ENCODE measurements around the gene FUBP1. TPM values are rescaled to one million over a fixed set of nuclear protein-coding genes. Genes with fewer than 3 reads are reported as not detected.
A peak's percentile ranks its signal among the peaks of the same experiment; 100 is the strongest.

Gene FUBP1
- total RNA-seq, 1 experiment from 2014 or later, result 271 TPM

GRCh38 chr1:77938651-77939050, 40.2 kb downstream of the FUBP1 start:
- H3K9ac ChIP-seq (ENCODE audit: extremely low read depth, insufficient read length, low read length), result no peak overlapping the region
- H2BK5ac ChIP-seq (ENCODE audit: insufficient read length, low read length), result no peak overlapping the region
- H3K79me1 ChIP-seq (ENCODE audit: insufficient read depth, low read depth, low read length, poor library complexity, severe bottlenecking), result no peaks in the 10 kb centered on the region
- H3T11ph ChIP-seq (ENCODE audit: low read length), result no peak overlapping the region
- H3K4me1 ChIP-seq (ENCODE audit: insufficient read depth, low read length), result no peaks in the 10 kb centered on the region
- Mint-ChIP-seq H3K9me3 (no peaks in the 10 kb centered on the region), H3K36me3 (ENCODE audit: insufficient read depth in 1 of 3, low read depth in 3 of 3) (peaks cover 2 to 17% (median 10%) of the 10 kb centered on the region in 3 experiments; a peak in 4 of 7 replicates), H3K4me3 (no peak overlapping the region), H3K27ac (peak overlapping the region in 1 of 3 experiments; percentile 46; a peak in 2 of 7 replicates), H3K4me1 (0 out of 4 replicates have a peak, but pooled peaks cover 0 to 4% of the 10 kb centered on the region in 2 experiments), H3K27me3 (ENCODE audit: low read depth) (no peaks in the 10 kb centered on the region)
- no peaks in the 10 kb centered on the region for H3K79me2 ChIP-seq (ENCODE audit: insufficient read depth, low read length)
- H3K27ac ChIP-seq (ENCODE audit: insufficient read length, low read depth, low read length), result no peak overlapping the region
- H2BK12ac ChIP-seq (ENCODE audit: insufficient read length, low read depth, low read length), result no peak overlapping the region
- no peak overlapping the region for H4K5ac ChIP-seq (ENCODE audit: insufficient read length, low read depth, low read length)
- H3K23ac ChIP-seq (ENCODE audit: insufficient read length, low read depth, low read length), result no peak overlapping the region
- no peak overlapping the region for H2AFZ ChIP-seq (ENCODE audit: low read length)
- H4K91ac ChIP-seq (ENCODE audit: insufficient read length, low read depth, low read length), result no peak overlapping the region
- H3K14ac ChIP-seq (ENCODE audit: insufficient read depth, low read length), result no peak overlapping the region
- H2BK120ac ChIP-seq (ENCODE audit: low read depth, low read length, poor library complexity, severe bottlenecking), result no peak overlapping the region
- no peak overlapping the region for H3K56ac ChIP-seq (ENCODE audit: insufficient read length, low read depth, low read length)
- no peak overlapping the region for H2AK5ac ChIP-seq (ENCODE audit: insufficient read length, low read length)
- no peaks in the 10 kb centered on the region for H4K20me1 ChIP-seq (ENCODE audit: control insufficient read depth, insufficient read depth, insufficient read length)
- no peak for TF ChIP-seq CTCF (conservative IDR thresholded peaks at IDR 0.05)
- H4K8ac ChIP-seq (replicated peaks; ENCODE audit: insufficient read length, low read depth, low read length), result no peak overlapping the region
- H2BK15ac ChIP-seq (ENCODE audit: low read depth, low read length), result no peak overlapping the region
- H3K18ac ChIP-seq (ENCODE audit: insufficient read length, low read depth, low read length), result no peak overlapping the region
- no peaks in the 10 kb centered on the region for H3K9me3 ChIP-seq (ENCODE audit: control insufficient read depth, low read depth, low read length)
- no peak overlapping the region for H3K4me2 ChIP-seq (ENCODE audit: insufficient read depth, insufficient read length, low read length)
- H3K4ac ChIP-seq (ENCODE audit: low read depth, low read length), result no peak overlapping the region
- no peaks in the 10 kb centered on the region for H3K23me2 ChIP-seq (ENCODE audit: insufficient read length, low read depth, low read length, poor library complexity, severe bottlenecking)
- H3K27me3 ChIP-seq (ENCODE audit: insufficient read depth, low read length), result no peaks in the 10 kb centered on the region
- no peak overlapping the region for H2BK20ac ChIP-seq (ENCODE audit: low read depth, low read length, poor library complexity, severe bottlenecking)
- DNase-seq, result no peak

All from H9 (cell line).